ENCODE measurements around the gene PHF5A. TPM values are rescaled to one million over a fixed set of nuclear protein-coding genes. Genes with fewer than 3 reads are reported as not detected.

Gene PHF5A
- total RNA-seq: 34.0 and 53.1 TPM in 2 replicates

GRCh38 chr22:41468381-41469217 lies at the start of gene PHF5A, which contains the start of gene ACO2:
Gene PHF5A, minus strand, starts transcription at chr22:41468692. Its CDS starts 39 bp downstream, at chr22:41468653.
Gene ACO2, plus strand, starts transcription at chr22:41469117. Its CDS starts 30 bp downstream, at chr22:41469147.

GRCh38 chr22:41446639-41447434 lies 21.7 kb downstream of the PHF5A start, which contains the start of gene TOB2:
Gene TOB2, minus strand, starts transcription at chr22:41446801. Its CDS starts 9,456 bp downstream, at chr22:41437345.

Other genes with a start within 250 kb of the PHF5A start
- gene CHADL, start 227.8 kb downstream of the PHF5A start, total RNA-seq: 8.1 TPM in 1 of 2 replicates, not detected in the other
- gene RANGAP1, start 182.5 kb downstream of the PHF5A start, total RNA-seq: 55.0 and 218 TPM in 2 replicates
- gene ZC3H7B, start 167.2 kb downstream of the PHF5A start, total RNA-seq: 66.5 and 79.4 TPM in 2 replicates
- gene TEF, start 86.8 kb downstream of the PHF5A start, total RNA-seq: 2.8 and 9.9 TPM in 2 replicates
- 15.8 and 42.5 TPM in 2 replicates for gene TOB2, start 21.9 kb downstream of the PHF5A start, total RNA-seq
- gene ACO2, start 425 bp upstream of the PHF5A start, total RNA-seq: 83.4 and 107 TPM in 2 replicates
- 11.8 and 18.1 TPM in 2 replicates for gene POLR3H, start 75.8 kb upstream of the PHF5A start, total RNA-seq
- 6.7 and 59.6 TPM in 2 replicates for gene CSDC2, start 92.3 kb upstream of the PHF5A start, total RNA-seq
- gene PMM1, start 121.1 kb upstream of the PHF5A start, total RNA-seq: 42.5 and 50.5 TPM in 2 replicates
- gene DESI1, start 152.4 kb upstream of the PHF5A start, total RNA-seq: 30.7 and 46.4 TPM in 2 replicates
- gene XRCC6, start 152.6 kb upstream of the PHF5A start, total RNA-seq: 166 and 331 TPM in 2 replicates
- gene SNU13, start 220.2 kb upstream of the PHF5A start, total RNA-seq: 149 and 168 TPM in 2 replicates
- gene MEI1, start 230.8 kb upstream of the PHF5A start, total RNA-seq: 0.13 and 1.1 TPM in 2 replicates